HG03342 (cell line): ENCODE measurements around the gene SCN2A.
A peak's percentile ranks its signal among the peaks of the same experiment; 100 is the strongest.
"Not testable (repeated sequence)": the region's sequence is repeated elsewhere in the genome, so short reads cannot be mapped to it uniquely, and the experiment has no call there.

Experiments used
- ATAC-seq: cut with Tn5 transposase; IDR thresholded peaks from one replicate; pipeline ENCODE4 v1.9.1; 2021; ENCODE audit warnings: mild to moderate bottlenecking, moderate library complexity; ENCODE audit not compliant: unreplicated experiment

SCN2A gene

DNA sequence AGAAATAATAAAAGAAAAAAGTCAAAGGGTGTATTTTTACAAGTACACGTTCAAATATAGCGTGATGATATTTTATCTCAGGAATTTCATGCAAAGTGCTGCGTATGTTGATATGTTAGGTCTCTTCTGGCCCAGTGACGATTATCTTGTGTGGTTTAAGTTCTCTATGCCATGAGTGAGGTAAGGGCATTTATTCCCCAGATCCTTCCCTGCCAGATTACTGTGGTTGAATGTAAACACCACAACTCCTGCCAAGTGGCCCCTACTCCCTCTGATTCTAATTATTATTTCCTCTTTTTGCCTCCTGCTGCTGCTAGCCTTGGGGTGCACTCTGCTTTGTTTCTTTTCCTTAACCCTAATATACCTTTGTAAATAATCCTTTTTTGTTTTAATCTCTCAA is 12.2 kb downstream of the SCN2A start:
- no peak for ATAC-seq

- no peak for ATAC-seq
Measured at GRCh38 chr2:165253178-165253577, 14.0 kb downstream of the SCN2A start.

DNA sequence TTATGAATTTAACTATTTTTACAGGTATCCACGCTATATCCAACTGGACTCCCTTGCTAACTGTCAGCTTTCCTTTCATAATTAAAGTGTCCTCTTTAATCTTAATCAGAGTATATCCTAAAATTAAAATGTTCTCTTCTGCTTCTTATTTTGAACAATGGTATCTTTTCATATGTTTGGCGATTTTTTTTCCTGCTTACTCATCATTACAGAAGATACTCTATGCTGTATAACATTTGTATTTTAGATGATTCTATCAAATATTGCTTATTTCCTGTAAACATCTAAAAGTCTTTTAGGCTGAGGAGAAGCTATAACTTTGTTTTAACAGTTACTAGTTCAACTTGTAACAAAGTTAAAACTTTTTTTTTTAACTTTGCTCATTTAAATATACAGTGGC is 17.4 kb downstream of the SCN2A start:
- no peak for ATAC-seq

GRCh38 chr2:165260347-165260746 is 21.1 kb downstream of the SCN2A start:
- ATAC-seq = not testable (repeated sequence)

- ATAC-seq = peak; percentile 80
Measured at GRCh38 chr2:165268754-165269153, 29.5 kb downstream of the SCN2A start.

GRCh38 chr2:165273176-165273575 is 34.0 kb downstream of the SCN2A start:
- ATAC-seq = no peak

DNA sequence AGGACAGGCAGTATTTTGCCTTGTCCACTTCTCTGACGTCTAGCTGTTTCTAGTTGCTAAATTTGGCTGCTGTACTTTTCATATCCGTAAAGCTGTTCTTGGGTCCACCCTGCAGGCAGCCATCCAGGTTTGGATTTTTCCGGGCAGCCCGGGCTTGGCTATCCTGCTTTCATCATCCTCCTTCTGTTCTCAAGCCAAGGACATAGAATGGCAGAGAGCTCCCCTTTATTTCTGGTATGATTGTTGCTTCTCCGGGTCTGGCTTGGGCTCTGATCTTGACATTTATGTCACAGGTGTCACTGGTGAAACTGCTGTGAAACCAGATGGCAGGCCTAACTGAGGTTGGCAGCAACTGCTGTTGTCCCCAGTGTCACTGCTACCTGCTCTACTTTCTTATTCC is 35.5 kb downstream of the SCN2A start:
- no peak for ATAC-seq

- ATAC-seq = no peak
Measured at GRCh38 chr2:165275932-165276331, 36.7 kb downstream of the SCN2A start.

GRCh38 chr2:165277295-165277694 is 38.1 kb downstream of the SCN2A start:
- no peak for ATAC-seq

- ATAC-seq = no peak
Measured at GRCh38 chr2:165277860-165278656, 38.8 kb downstream of the SCN2A start.

DNA sequence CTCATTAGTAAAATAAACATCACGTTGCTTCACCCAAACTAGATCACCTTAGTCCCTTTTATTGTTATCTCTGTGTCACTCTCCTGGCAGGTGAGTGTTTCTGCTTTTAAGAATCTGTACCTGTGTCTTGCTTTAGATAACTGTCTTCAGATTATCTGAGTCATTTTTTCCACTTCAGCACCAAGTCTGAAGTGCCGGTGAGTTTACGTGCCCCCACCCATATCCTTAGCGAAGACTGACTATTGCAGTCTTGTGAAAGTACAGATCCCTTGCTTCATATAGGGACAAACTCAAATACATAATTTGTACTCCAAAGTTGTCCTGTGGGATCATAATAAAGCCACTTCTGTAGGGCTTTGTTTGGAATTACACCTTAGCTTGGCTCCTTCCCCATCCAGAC is 41.1 kb downstream of the SCN2A start:
- no peak for ATAC-seq

DNA sequence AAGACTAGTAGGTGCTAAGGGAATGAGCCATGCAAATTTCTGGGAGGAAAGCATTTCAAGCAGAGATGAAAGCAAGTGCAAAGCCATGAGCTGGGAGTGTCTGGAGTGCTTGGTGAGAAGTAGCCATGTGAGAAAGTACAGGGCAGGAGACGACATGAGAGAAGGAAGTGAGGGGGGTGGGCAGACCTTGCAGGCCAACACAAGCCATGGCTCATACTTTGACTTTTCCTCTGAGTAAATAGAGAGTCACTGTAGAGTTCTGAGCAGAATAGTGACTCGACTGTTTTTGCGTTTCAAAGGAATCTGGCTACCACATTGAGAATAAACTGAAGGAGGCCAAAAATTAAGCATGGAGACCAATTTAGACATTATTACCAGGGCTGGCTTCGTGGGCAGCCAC is 42.2 kb downstream of the SCN2A start:
- ATAC-seq = no peak

DNA sequence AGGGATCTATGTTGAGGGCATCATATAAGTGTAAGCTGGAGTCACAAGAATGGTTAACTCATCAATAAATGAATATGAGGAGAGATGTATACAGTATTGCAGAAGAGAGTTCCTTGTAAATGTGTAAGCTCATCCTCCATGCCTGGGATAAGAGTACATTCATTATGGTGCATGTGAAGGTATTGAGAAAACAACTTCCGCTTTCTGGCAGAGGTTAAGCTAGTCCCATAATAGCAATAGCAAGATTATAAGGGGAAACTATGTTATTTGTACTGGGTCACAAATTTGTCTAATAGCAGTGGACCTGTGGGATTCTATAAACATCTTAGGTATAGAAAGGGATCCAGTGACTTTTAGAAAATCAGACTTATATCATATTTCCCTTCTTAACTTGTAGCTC is 44.1 kb downstream of the SCN2A start:
- no peak for ATAC-seq

GRCh38 chr2:165287094-165287778 is 48.0 kb downstream of the SCN2A start:
- no peak for ATAC-seq

DNA sequence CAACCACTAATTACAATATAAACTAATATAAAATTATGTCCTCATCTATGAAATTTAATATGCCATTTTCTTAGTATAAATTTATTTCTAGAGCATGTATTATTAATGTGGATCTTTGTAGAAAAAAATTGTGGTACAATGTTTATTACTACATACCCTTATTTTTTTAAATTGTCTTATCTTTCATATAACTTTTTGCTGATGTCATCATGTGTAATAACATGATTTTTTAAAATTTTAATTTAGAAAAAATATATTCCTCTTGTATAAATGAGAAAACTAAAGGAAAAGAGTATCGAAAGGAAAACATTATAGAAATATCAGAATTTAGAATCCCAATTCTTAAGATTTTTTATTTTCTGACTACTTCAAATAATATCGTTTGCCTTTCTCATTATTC is 49.9 kb downstream of the SCN2A start:
- no peak for ATAC-seq

- ATAC-seq = peak; percentile 100
Measured at GRCh38 chr2:165293440-165294420, 54.5 kb downstream of the SCN2A start.

- ATAC-seq = no peak
Measured at GRCh38 chr2:165294912-165295311, 55.7 kb downstream of the SCN2A start.

DNA sequence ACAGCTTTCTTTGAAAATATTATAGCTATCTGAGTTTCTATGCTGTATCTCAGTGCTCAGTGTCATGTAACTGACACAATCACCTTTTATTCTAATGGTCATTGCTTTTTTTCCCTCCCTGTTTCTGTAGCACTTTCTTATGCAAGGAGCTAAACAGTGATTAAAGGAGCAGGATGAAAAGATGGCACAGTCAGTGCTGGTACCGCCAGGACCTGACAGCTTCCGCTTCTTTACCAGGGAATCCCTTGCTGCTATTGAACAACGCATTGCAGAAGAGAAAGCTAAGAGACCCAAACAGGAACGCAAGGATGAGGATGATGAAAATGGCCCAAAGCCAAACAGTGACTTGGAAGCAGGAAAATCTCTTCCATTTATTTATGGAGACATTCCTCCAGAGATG is 56.4 kb downstream of the SCN2A start:
- no peak for ATAC-seq

GRCh38 chr2:165305391-165306096 is 66.3 kb downstream of the SCN2A start:
- ATAC-seq = no peak

- no peak for ATAC-seq
Measured at GRCh38 chr2:165307317-165307716, 68.1 kb downstream of the SCN2A start.

DNA sequence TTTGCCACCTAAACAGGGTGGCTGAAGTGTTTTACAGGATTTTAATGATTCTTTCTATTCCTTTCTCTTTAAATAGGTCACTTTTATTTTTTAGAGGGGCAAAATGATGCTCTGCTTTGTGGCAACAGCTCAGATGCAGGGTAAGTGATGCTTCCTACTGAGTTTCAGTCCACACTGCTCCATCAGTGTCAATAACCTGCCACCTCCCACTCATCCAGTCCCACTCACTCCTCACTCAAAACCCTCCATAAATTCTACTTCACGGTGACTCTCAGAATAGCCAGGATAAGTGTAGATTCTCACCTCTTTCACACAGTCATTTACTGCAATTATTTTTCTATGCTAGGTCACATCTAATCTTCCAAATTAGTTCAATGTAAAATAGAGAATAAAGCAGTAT is 72.7 kb downstream of the SCN2A start:
- ATAC-seq = no peak
